Measurements from ENCODE around the gene PDE11A.

- TF ChIP-seq CTCF (IDR thresholded peaks at IDR 0.05; ENCODE audit: insufficient read depth, low read length, poor library complexity, severe bottlenecking) (no peak), EZH2phosphoT487 (conservative IDR thresholded peaks at IDR 0.05; ENCODE audit: low read length) (no peak)
Observed at GRCh38 chr2:177641331-177641730, 431.2 kb downstream of the PDE11A start.

Measured in SU-DHL-6 (cell line).